GM12891 (cell line): ENCODE measurements around the gene ABCA9.

Source experiments
- POLR2A ChIP-seq: IDR thresholded peaks from 2 replicates; pipeline ENCODE4 v1.6.1; 2011; ENCODE audit warnings: low read depth, low read length, control low read depth
- POLR2AphosphoS5 ChIP-seq: IDR thresholded peaks from 2 replicates; pipeline ENCODE4 v1.6.1; 2011; ENCODE audit warnings: low read depth, low read length, control low read depth
- TAF1 ChIP-seq: IDR thresholded peaks from 2 replicates; pipeline ENCODE4 v1.6.1; 2011; ENCODE audit warnings: low read depth, low read length, control low read depth

DNA sequence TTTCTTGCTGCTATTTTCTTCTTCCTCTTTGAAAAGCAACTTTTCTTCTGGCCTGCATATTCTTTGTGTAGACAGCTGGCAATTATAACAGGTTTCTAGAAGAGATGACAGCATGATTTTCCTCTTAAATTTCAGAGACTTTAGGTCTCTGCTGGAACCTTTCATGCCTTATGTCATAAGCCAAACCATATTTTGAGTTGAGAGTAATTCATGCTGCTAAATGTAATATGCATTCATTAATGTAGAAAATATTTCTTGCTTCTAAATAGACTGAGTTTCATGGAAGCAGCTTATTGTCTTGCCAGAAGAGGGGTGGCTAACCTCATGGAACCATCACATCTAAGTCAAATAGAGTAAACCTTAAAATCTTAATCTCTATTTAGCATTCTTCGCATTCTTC is 25.9 kb upstream of the ABCA9 start:
- TF ChIP-seq POLR2AphosphoS5 (no peak), POLR2A (no peak), TAF1 (no peak)
